ENCODE measurements around the gene GNPDA1.
"Not testable (repeated sequence)": the region's sequence is repeated elsewhere in the genome, so short reads cannot be mapped to it uniquely, and the experiment has no call there.

Gene GNPDA1

GRCh38 chr5:142012792-142013388 is at the start of gene GNPDA1:
Gene GNPDA1, minus strand, starts transcription at chr5:142013027. Its CDS starts 992 bp downstream, at chr5:142012035.
- DNase-seq (ENCODE audit: extremely low read depth in 1 of 2, low read depth in 1 of 2): peak; percentile 43 to 52

DNA sequence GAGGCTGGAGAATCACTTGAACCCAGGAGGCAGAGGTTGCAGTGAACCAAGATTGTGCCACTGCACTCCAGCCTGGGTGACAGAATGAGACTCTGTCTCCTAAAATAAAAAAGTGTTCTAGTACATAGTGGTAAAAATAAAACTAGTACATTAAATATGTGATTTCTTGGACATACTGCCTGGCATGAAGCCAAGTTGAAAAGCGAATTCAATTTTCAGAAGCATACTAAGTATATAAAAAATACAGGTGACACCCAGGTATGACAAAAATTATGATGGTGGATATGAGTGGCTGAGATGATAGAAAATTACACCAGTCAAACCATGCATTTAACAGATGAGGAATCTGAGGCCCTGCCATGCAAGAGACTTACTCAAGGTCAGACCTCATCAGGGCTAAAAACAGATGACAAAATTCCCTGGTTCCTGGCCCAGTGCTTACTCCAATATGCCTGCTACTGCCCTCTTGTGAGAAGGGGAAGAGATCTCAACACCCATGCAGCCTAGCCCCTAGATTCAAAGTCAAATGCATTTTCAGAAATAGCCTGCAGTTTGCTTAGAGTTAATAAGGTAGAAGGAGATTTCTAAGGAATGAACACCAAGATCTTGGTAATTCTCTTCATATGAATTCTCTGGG is 46.6 kb upstream of the GNPDA1 start:
- no peak for DNase-seq (ENCODE audit: extremely low read depth in 1 of 2, low read depth in 1 of 2)

DNA sequence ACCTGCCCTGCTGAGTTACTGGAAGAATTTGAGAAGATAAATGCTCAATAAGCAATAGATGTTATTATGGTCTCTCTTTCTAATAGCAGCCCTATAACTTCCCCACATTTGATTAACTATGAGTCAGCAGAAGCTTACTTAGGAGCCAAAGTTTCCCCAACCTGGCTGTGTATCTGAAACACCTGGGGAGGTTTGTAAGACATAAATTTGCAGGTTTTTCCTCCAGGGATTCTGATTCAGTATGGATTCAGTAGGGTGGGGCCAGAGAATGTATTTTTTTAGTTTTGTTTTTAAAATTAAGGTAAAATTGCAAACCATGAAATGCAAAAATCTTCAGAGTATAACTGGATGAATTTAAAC is 44.9 kb upstream of the GNPDA1 start:
- DNase-seq (ENCODE audit: extremely low read depth in 1 of 2, low read depth in 1 of 2): no peak

- no peak for DNase-seq (ENCODE audit: extremely low read depth in 1 of 2, low read depth in 1 of 2)
These were observed 44.2 kb upstream of the GNPDA1 start for GRCh38 chr5:142056816-142057696.

DNA sequence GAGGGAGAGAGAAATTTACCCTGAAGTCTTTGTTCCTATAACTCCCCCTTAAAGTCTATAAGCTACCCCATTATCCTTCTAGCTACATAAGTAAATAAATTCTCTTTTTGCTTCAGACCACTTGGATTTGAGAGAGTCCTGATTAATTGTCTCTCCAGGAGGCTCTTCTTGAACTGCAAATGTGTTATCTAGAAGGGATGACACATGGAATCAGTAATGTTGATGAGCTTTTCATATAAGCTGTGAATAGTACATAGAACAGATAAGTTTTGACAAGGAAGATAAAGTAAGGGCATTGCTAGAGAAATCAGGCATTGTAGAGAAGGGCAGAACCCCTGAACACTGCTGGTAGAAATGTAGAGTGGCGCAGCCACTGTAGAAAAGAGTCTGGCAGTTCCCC is 42.5 kb upstream of the GNPDA1 start:
- DNase-seq (ENCODE audit: extremely low read depth in 1 of 2, low read depth in 1 of 2): no peak

DNA sequence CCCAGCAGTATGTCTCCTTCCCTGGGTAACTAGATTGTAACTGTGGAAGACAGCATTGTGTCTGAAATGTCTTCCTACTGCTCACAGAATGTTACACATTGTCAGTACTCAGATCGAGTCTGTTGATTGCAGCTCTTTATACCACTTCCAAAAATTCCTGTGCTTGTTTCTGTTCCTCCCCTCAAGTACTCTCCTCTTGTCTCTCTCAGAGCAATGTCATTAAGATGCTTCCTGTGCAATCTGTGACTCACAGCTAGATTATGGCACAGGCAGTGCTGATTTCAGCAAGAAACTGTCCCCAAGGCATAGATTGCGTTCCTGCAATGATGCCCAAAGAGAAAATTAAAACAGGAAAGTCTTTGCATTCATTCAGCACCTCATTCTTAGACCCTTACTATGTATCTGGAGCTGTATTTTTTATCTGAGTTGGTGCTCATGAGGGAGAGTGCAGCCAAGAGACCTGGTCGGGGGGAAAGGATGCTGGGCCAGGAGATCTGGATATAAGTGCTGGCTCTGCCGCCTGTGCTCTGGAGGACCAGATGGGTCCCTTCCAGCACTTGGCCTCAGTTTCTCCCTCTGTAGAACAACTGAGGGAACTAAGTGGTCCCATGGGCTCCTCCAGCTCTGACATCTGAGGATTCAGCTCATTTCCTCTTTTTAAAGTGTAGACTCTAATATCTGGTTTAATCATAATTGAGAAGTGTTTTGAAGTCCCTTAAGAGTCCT is 40.8 kb upstream of the GNPDA1 start:
- DNase-seq (ENCODE audit: extremely low read depth in 1 of 2, low read depth in 1 of 2): no peak

GRCh38 chr5:142052026-142052425 is 39.2 kb upstream of the GNPDA1 start:
- DNase-seq (ENCODE audit: extremely low read depth in 1 of 2, low read depth in 1 of 2): not testable (repeated sequence)

DNA sequence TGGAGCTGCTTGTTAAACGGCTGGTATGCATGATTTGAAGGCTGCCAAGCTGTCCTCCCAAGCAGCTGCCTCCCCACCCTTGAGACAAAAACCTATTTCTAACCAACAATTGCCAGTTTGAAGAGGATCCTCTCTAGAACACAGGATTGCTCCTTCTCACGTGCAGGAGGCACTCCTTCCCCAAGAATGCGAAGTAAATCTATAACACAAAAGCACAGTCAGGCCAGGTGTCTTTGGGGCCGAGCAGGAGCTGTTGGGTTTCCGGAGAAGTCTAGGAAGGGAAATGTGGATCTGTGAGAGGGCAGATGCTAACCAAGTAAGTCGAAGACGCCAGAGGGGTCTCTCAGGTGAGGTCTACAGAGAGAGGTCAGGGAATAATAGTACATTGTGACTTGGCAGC is 35.4 kb upstream of the GNPDA1 start:
- no peak for DNase-seq (ENCODE audit: extremely low read depth in 1 of 2, low read depth in 1 of 2)

DNA sequence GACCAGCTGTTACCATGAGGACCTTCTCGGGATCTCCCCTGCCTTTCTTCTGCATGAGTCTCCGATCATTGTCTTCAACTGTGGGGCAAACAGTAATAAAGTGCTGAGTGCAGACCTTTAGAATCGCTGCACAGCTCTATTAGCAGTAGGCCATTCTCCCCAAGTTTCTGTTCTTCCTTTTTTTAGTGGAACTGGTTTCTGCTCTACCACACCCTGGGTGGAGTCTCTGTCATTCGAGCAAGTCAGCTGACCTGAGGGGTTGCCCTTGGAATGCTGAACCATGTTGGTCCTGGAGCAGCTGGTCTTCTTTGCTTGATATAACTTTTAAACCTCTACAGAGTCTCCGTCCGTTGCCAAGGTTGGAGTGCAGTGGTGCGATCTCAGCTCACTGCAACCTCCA is 33.4 kb upstream of the GNPDA1 start:
- no peak for DNase-seq (ENCODE audit: extremely low read depth in 1 of 2, low read depth in 1 of 2)

DNA sequence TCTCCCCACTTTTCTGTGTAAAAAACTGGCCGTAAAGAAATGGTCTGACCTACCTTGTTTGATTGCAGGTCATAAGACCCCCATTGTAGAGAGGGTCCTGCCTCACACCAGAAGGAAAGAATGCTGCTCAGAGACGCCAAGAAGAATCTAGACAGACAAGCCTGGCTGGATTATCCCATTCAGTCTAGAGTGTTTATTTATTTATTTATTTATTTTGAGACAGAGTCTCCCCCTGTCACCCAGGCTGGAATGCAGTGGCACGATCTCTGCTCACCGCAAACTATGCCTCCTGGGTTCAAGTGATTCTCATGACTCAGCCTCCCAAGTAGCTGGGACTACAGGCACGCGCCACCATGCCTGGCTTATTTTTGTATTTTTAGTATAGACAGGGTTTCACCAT is 28.1 kb upstream of the GNPDA1 start:
- DNase-seq (ENCODE audit: extremely low read depth in 1 of 2, low read depth in 1 of 2): not testable (repeated sequence)

- no peak for DNase-seq (ENCODE audit: extremely low read depth in 1 of 2, low read depth in 1 of 2)
These were observed 27.5 kb upstream of the GNPDA1 start for GRCh38 chr5:142040285-142040684.

DNA sequence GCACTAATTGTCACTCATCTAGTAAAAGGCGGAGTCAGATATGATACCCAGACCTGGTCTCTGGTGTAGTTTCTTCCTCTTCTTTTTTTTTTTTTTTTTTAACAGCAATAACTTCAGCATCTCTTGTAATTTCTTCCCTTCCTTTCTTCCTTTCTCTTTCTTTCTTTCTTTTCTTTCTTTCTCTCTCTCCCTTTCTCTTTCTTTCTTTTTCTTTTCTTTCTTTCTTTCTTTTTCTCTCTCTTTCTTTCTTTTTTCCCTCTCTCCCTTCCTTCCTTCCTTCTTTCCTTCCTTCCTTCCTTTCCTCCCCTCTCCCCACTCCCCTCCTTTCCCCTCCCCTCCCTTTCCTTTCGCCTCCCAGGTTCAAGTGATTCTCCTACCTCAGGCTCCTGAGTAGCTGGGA is 25.9 kb upstream of the GNPDA1 start:
- DNase-seq (ENCODE audit: extremely low read depth in 1 of 2, low read depth in 1 of 2): no peak

DNA sequence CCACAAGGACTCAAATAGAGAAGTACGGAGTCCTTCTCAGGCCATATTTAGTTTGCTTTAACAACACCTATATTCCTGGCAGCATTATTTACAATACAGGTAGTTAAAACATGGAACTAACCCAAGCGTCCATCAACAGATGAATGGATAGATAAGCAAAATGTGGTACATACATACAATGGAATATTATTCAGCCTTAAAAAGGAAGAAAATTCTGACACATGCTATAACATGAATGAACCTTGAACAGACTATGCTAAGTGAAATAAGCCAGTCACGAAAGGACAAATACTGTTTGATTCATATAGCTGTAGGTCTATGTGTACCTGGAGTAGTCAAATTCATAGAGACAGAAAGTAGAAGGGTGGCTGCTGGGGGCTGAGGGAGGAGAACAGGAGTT is 24.8 kb upstream of the GNPDA1 start:
- DNase-seq (ENCODE audit: extremely low read depth in 1 of 2, low read depth in 1 of 2): not testable (repeated sequence)

DNA sequence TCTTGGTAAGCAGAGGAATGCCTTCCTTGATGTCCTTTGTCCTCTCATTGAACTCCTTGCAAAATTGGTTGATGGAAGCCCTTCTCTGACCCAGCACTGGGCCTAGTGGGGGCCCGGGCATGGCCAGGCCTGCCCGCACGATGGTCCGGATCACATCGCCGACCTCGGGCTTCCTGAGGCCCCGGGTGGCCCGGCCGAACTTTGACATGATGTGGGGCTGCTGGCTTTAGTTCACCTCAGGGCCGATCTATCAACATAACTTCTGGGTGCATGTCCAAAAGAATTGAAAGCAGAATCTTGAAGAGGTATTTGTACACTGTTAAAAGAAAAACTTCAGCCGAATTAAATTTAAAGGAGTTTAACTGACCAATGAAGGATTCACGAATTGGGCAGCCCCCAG is 24.1 kb upstream of the GNPDA1 start:
- no peak for DNase-seq (ENCODE audit: extremely low read depth in 1 of 2, low read depth in 1 of 2)

DNA sequence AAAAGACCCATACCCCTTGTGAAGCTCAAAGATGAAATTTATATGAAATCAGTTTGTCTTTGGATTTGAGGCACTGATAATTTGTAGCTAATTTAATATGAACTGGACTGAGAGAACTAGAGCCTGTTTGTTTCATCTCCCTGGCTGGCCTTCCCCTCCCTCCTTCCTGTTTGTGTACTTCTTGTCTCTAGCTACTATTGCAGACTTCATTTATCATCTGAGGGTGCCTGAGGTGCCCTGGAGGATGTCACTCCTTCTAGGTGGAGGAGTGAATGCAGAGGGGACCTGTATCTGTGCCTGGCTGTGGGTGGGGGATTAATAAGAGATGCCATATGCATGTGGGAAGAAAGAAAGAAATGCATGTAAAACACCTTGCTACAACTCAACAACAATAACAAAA is 22.2 kb upstream of the GNPDA1 start:
- DNase-seq (ENCODE audit: extremely low read depth in 1 of 2, low read depth in 1 of 2): no peak

DNA sequence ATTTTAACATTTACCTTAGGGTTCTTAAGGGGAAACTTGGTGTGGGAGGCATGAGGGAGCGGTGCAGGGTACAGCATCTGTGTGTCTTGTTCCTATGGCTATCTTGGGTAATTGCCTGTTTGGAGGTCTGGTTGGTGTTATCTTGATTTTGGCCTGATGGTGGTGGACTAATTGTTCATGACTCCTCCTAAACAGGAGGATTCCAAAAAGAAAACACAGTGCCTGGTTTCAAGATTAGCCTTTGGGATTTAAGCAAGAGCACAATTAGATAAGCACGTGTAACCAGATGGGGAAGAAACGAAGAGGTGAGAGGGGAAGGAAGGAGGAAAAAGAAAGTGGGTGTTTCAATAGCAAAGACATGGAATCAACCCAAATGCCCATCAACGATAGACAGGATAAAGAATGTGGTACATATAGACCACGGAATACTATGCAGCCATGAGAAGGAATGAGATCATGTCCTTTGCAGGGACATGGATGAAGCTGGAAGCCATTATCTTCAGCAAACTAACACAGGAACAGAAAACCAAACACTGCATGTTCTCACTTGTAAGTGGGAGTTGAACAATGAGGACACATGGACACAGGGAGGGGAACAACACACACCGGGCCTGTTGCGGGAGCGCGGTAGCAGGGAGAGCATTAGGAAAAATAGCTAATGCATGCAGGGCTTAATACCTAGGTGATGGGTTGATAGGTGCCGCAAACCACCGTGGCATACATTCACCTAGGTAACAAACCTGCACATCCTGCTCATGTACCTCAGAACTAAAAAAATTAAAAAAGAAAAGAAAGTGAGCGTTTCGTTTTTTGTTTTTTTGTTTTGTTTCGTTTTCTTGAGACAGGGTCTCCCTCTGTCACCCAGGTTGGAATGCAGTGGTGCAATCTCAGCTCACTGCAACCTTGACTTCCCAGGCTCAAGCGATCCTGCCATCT is 21.1 kb upstream of the GNPDA1 start:
- DNase-seq (ENCODE audit: extremely low read depth in 1 of 2, low read depth in 1 of 2): not testable (repeated sequence)

DNA sequence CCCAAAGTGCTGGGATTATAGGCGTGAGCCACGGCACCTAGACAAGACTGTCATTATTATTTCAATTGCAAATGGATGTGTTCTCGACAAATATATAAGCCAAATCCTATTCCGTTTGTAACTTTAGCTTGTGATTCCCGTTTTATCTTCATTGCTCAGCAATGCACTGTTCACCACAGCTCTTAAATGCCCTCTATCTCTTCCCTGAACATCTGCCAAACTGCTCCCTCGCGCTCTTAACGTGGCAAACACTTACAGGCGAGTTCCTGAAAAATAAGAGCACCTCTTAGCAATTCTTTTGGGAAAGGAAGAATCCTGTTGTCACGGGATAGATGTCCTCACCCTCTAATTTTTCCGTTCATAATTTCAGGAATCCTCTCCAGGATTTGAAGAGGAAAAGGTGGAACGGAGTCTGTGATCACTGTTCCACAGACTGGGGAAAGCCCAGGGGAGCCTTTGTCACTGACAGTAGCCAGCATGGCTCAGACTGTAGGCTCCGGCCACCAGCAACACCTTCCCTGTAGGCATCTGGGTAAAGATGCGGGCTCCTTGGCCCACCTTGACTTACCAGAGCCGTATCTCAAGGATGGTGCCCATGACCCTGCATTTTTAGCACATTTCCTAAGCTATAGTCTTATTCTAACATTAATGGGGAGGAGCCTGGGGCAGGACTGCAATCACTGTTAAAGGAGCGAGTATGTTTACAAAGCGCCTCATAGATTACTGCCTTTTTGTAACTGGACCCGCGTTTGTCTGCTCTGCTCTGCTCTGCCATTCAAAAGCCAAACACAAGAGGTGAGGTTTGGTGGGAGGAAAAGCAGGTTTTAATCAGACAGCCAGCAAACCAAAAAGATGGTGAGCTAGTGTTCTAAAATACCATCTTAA is 20.2 kb upstream of the GNPDA1 start:
- no peak for DNase-seq (ENCODE audit: extremely low read depth in 1 of 2, low read depth in 1 of 2)

DNA sequence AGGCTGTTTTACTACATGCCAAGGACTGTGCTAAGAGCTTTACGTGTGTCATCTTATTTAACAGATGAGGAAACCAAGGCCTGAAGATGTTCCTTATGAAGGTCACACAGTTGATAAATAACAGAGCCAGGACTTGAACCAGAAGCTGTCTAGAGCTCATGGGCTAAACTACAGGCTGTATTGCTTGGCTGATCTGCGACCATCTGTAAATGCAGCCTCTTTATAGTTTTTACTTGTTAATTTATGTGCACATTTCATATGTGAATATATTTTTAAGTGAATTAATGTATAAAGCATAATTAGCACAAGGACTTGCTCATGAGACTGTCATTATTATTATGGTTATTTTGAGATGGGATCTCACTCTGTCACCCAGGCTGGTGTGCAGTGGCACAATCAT is 19.3 kb upstream of the GNPDA1 start:
- no peak for DNase-seq (ENCODE audit: extremely low read depth in 1 of 2, low read depth in 1 of 2)

DNA sequence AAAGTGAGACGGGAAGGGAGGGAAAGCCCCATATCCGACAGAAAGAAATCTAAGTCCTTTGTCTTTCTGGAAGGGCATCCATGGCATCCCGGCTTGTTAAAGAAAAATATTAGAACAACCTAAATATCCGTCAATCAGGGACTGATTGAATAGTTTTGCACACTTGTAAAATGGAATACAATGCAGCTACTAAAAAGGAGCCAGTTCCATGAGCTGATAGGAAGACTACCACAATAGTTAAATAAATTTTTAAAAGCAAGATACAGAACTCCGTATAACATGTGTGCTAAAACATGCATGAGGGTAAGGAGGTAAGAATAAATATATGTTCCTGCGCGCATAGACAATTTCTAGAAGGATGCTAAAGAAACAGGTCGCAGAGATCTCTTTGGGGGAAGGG is 12.8 kb upstream of the GNPDA1 start:
- DNase-seq (ENCODE audit: extremely low read depth in 1 of 2, low read depth in 1 of 2): no peak
